H1 (cell line): ENCODE measurements around the gene MRPL9. TPM values are rescaled to one million over a fixed set of nuclear protein-coding genes. Genes with fewer than 3 reads are reported as not detected.

Experiments
- CTCF ChIA-PET: fragments of 300-600 bp; sonication (Branson Sonifier 250); formaldehyde crosslinking; loops from one replicate; lab custom pipeline; 2021; ENCODE audit not compliant: partially characterized antibody; lab: Charles Lee
- POLR2A ChIA-PET: fragments of 300-600 bp; sonication (Branson Sonifier 250); formaldehyde crosslinking; loops from one replicate; lab custom pipeline; 2021; ENCODE audit warnings: inconsistent platforms; ENCODE audit not compliant: partially characterized antibody; lab: Charles Lee
- DNase-seq, 2 experiments: peaks; one replicate each; pipeline versions ENCODE4 v3.0.0 to v3.0.0-alpha.2; 2010 to 2022; ENCODE audit warnings: low spot score in 2 of 2, low read depth in 1 of 2, mixed read lengths in 1 of 2
- FAIRE-seq: peaks from 2 replicates; lab custom pipeline; 2011; peaks lifted over from hg19 to GRCh38; lab: Jason Lieb, UNC
- H2AFZ ChIP-seq: 2 replicates; pipeline ENCODE4 v1.8.1; 2012; ENCODE audit warnings: low read length, inconsistent platforms
- H2AK5ac ChIP-seq: 2 replicates; pipeline ENCODE4 v1.6.1; 2013; ENCODE audit warnings: low read depth, low read length
- H2BK120ac ChIP-seq: replicated peaks from 2 replicates; pipeline ENCODE3; 2013; ENCODE audit warnings: low read depth, low read length, inconsistent platforms
- H2BK12ac ChIP-seq: 2 replicates; pipeline ENCODE4 v1.6.1; 2013; ENCODE audit warnings: low read depth, low read length
- H2BK15ac ChIP-seq: 2 replicates; pipeline ENCODE4 v1.6.1; 2013; ENCODE audit warnings: low read length
- H2BK20ac ChIP-seq: 2 replicates; pipeline ENCODE4 v1.6.1; 2013; ENCODE audit warnings: low read length
- H2BK5ac ChIP-seq: 2 replicates; pipeline ENCODE4 v1.6.1; 2013; ENCODE audit warnings: low read depth, low read length
- H3K14ac ChIP-seq: 2 replicates; pipeline ENCODE4 v1.6.1; 2013; ENCODE audit warnings: inconsistent platforms; ENCODE audit not compliant: insufficient read length
- H3K18ac ChIP-seq: 2 replicates; pipeline ENCODE4 v1.6.1; 2013; ENCODE audit warnings: low read length; ENCODE audit errors: extremely low read depth
- H3K23ac ChIP-seq: 2 replicates; pipeline ENCODE4 v1.6.1; 2013; ENCODE audit warnings: inconsistent platforms; ENCODE audit not compliant: insufficient read length
- H3K23me2 ChIP-seq: 2 replicates; pipeline ENCODE4 v1.6.1; 2013; ENCODE audit warnings: low read depth, low read length
- H3K27ac ChIP-seq: 2 replicates; pipeline ENCODE4 v1.6.1; 2011; ENCODE audit warnings: low read depth, low read length, inconsistent platforms
- H3K27me3 ChIP-seq, 4 experiments: replicated peaks in 1 of 4; 1 replicate in 1 of 4; 2 replicates in 3 of 4; pipeline versions ENCODE4 v1.6.1 to v1.8.1; 2011 to 2013; ENCODE audit warnings: low read length in 3 of 4, mild to moderate bottlenecking in 3 of 4, inconsistent platforms in 2 of 4, mixed read lengths in 2 of 4, moderate library complexity in 1 of 4; ENCODE audit not compliant: control insufficient read depth in 3 of 4, insufficient read depth in 3 of 4; ENCODE audit errors: extremely low read depth in 1 of 4
- H3K36me3 ChIP-seq, 4 experiments: 2 replicates each; pipeline versions ENCODE4 v1.6.1 to v1.8.1; 2011 to 2013; ENCODE audit warnings: mild to moderate bottlenecking in 4 of 4, low read length in 3 of 4, moderate library complexity in 2 of 4, control low read depth in 1 of 4, inconsistent platforms in 1 of 4; ENCODE audit not compliant: insufficient read depth in 4 of 4, control insufficient read depth in 2 of 4
- H3K4ac ChIP-seq: replicated peaks from 2 replicates; pipeline ENCODE3; 2013; ENCODE audit warnings: low read length, low read depth, mixed read lengths, inconsistent platforms; ENCODE audit not compliant: insufficient read length
- H3K4me1 ChIP-seq, 4 experiments: replicated peaks in 1 of 4; 1 replicate in 1 of 4; 2 replicates in 3 of 4; pipeline versions ENCODE4 v1.6.1 to v1.8.1; 2011 to 2013; ENCODE audit warnings: low read length in 3 of 4, inconsistent platforms in 2 of 4, mixed read lengths in 1 of 4; ENCODE audit not compliant: insufficient read depth in 4 of 4, control insufficient read depth in 3 of 4
- H3K4me2 ChIP-seq, 2 experiments: 2 replicates each; pipeline versions ENCODE4 v1.6.1 to v1.8.1; 2011 to 2013; ENCODE audit warnings: low read depth in 2 of 2, low read length in 2 of 2, control low read depth in 1 of 2, inconsistent platforms in 1 of 2, mild to moderate bottlenecking in 1 of 2; ENCODE audit not compliant: insufficient read depth in 1 of 2
- H3K4me3 ChIP-seq, 4 experiments: fragments of 200-600, 300-600 bp in 1 of 4; sonication (generic), shearing (Covaris generic), sonication (Bioruptor Twin) in 1 of 4; 2 replicates each; pipeline versions ENCODE4 v1.5.1 to v1.8.1; 2011 to 2016; ENCODE audit warnings: low read length in 4 of 4, low read depth in 3 of 4, control low read depth in 2 of 4, inconsistent platforms in 2 of 4, mild to moderate bottlenecking in 2 of 4, mixed read lengths in 1 of 4, moderate library complexity in 1 of 4; ENCODE audit not compliant: insufficient read depth in 2 of 4; ENCODE audit errors: extremely low read depth in 1 of 4
- H3K56ac ChIP-seq: replicated peaks from 2 replicates; pipeline ENCODE3; 2013; ENCODE audit warnings: low read depth, mild to moderate bottlenecking, mixed read lengths, low read length, inconsistent platforms; ENCODE audit not compliant: insufficient read length
- H3K79me1 ChIP-seq: 2 replicates; pipeline ENCODE4 v1.6.1; 2013; ENCODE audit warnings: low read depth, low read length, control low read depth
- H3K79me2 ChIP-seq, 2 experiments: 2 replicates each; pipeline versions ENCODE4 v1.6.1 to v1.8.1; 2012 to 2013; ENCODE audit warnings: low read length in 2 of 2, mild to moderate bottlenecking in 2 of 2, inconsistent platforms in 1 of 2; ENCODE audit not compliant: insufficient read depth in 2 of 2, control insufficient read depth in 1 of 2
- H3K9ac ChIP-seq, 4 experiments: replicated peaks in 1 of 4; 1 replicate in 1 of 4; 2 replicates in 3 of 4; pipeline versions ENCODE4 v1.6.1 to v1.8.1; 2011 to 2013; ENCODE audit warnings: low read depth in 3 of 4, low read length in 3 of 4, control low read depth in 2 of 4, mild to moderate bottlenecking in 2 of 4, moderate library complexity in 2 of 4, inconsistent platforms in 1 of 4; ENCODE audit errors: extremely low read depth in 1 of 4
- H3K9me3 ChIP-seq, 2 experiments: 2 replicates each; pipeline versions ENCODE4 v1.6.1 to v1.8.1; 2012 to 2013; ENCODE audit warnings: mild to moderate bottlenecking in 2 of 2, moderate library complexity in 2 of 2, control low read depth in 1 of 2, inconsistent platforms in 1 of 2, low read depth in 1 of 2, low read length in 1 of 2, mixed read lengths in 1 of 2; ENCODE audit not compliant: insufficient read depth in 2 of 2
- H4K20me1 ChIP-seq, 2 experiments: replicated peaks in 1 of 2; 2 replicates each; pipeline versions ENCODE3 to v1.8.1; 2011 to 2013; ENCODE audit warnings: inconsistent platforms in 2 of 2, low read length in 2 of 2, mild to moderate bottlenecking in 1 of 2; ENCODE audit not compliant: insufficient read depth in 2 of 2, control insufficient read depth in 1 of 2
- H4K5ac ChIP-seq: 2 replicates; pipeline ENCODE4 v1.6.1; 2013; ENCODE audit warnings: low read length, low read depth, mixed read lengths, inconsistent platforms; ENCODE audit not compliant: insufficient read length
- H4K8ac ChIP-seq: 2 replicates; pipeline ENCODE4 v1.8.0; 2013; ENCODE audit warnings: mild to moderate bottlenecking, moderate library complexity, low read length, inconsistent platforms; ENCODE audit not compliant: insufficient read depth; ENCODE audit errors: extremely low read depth
- H4K91ac ChIP-seq: replicated peaks from 2 replicates; pipeline ENCODE3; 2013; ENCODE audit warnings: low read length, mixed read lengths, inconsistent platforms; ENCODE audit not compliant: insufficient read length
- CBX8 ChIP-seq: fragments of 300-800, 300-1000 bp; sonication (generic); IDR thresholded peaks from 2 replicates; pipeline ENCODE4 v1.7.1; 2016; ENCODE audit warnings: low read depth, low read length, borderline replicate concordance
- CEBPB ChIP-seq: IDR thresholded peaks from 2 replicates; pipeline ENCODE4 v1.6.1; 2012; ENCODE audit warnings: low read depth, low read length
- CHD1 ChIP-seq: IDR thresholded peaks from 2 replicates; pipeline ENCODE4 v1.6.1; 2012; ENCODE audit warnings: low read depth, low read length, improper control_type of control experiment
- CREB1 ChIP-seq: IDR thresholded peaks from 2 replicates; pipeline ENCODE4 v1.6.1; 2012; ENCODE audit warnings: inconsistent platforms
- CTCF ChIP-seq, 3 experiments: IDR thresholded peaks; 1 replicate in 2 of 3; 2 replicates in 1 of 3; pipeline versions ENCODE4 v1.5.1 to v1.6.1; 2011; ENCODE audit warnings: low read length in 3 of 3, mild to moderate bottlenecking in 3 of 3, inconsistent platforms in 2 of 3, low read depth in 1 of 3, moderate library complexity in 1 of 3; ENCODE audit not compliant: insufficient read depth in 1 of 3; ENCODE audit errors: control extremely low read depth in 1 of 3
- HDAC6 ChIP-seq: IDR thresholded peaks from one replicate; pipeline ENCODE4 v1.7.1; 2012; ENCODE audit warnings: low read depth, mild to moderate bottlenecking, inconsistent platforms, low read length, moderate library complexity
- JUN ChIP-seq: IDR thresholded peaks from 2 replicates; pipeline ENCODE4 v1.6.1; 2011; ENCODE audit warnings: low read depth, mild to moderate bottlenecking, improper control_type of control experiment, low read length
- JUND ChIP-seq: IDR thresholded peaks from 2 replicates; pipeline ENCODE4 v1.6.1; 2011; ENCODE audit warnings: mild to moderate bottlenecking, improper control_type of control experiment, low read length
- MAFK ChIP-seq: IDR thresholded peaks from 2 replicates; pipeline ENCODE4 v1.6.1; 2012; ENCODE audit warnings: low read depth, mild to moderate bottlenecking, improper control_type of control experiment, low read length
- RXRA ChIP-seq: IDR thresholded peaks from 2 replicates; pipeline ENCODE4 v1.6.1; 2011; ENCODE audit warnings: low read depth, mild to moderate bottlenecking, low read length, moderate library complexity; ENCODE audit not compliant: insufficient read depth
- SIRT6 ChIP-seq: IDR thresholded peaks from one replicate; pipeline ENCODE4 v1.7.1; 2012; ENCODE audit warnings: low read length, inconsistent platforms
- SIX5 ChIP-seq: IDR thresholded peaks from 2 replicates; pipeline ENCODE4 v1.6.1; 2011; ENCODE audit warnings: mild to moderate bottlenecking, low read depth, low read length
- TAF1 ChIP-seq: IDR thresholded peaks from 2 replicates; pipeline ENCODE4 v1.6.1; 2011; ENCODE audit warnings: mild to moderate bottlenecking, low read depth, low read length
- TEAD4 ChIP-seq: IDR thresholded peaks from 2 replicates; pipeline ENCODE4 v1.6.1; 2012; ENCODE audit warnings: low read depth, low read length, inconsistent platforms, mixed read lengths
- WGBS, 2 experiments: shearing (Covaris generic) in 1 of 2; methylation state at CpG; one replicate each; pipeline versions ENCODE4 v1.1.6 to v1.1.7; 2013 to 2015; ENCODE audit warnings: low lambda C conversion rate in 2 of 2, mixed read lengths in 2 of 2, inconsistent platforms in 1 of 2, low coverage in 1 of 2, missing lambda C conversion rate in 1 of 2; ENCODE audit not compliant: insufficient replicate concordance in 2 of 2, insufficient coverage in 1 of 2, insufficient read length in 1 of 2; ENCODE audit errors: extremely low coverage in 1 of 2, missing lambda C conversion rate in 1 of 2; 5-methylcytosine and 5-hydroxymethylcytosine counted together
- polyA plus RNA-seq, 7 experiments: library from polyadenylated mRNA; depleted of rRNA in 3 of 7; stranded (reverse) in 5 of 7; unstranded in 2 of 7; fragments of >200 nt in 5 of 7; fragments of 200-250 nt in 2 of 7; gene quantifications; 1 replicate in 5 of 7; 2 replicates in 1 of 7; 4 replicates in 1 of 7; pipeline versions ENCODE4 v1.2.1 to v1.2.3, GENCODE V29; 2011 to 2013; ENCODE audit warnings: missing spikeins in 2 of 7, mixed read lengths in 2 of 7
- total RNA-seq: library from RNA; stranded (reverse); fragmentation: NEBNext Ultra II Directional; extraction: Animal tissue kit (Norgen Biotek cat#: 25700); gene quantifications from 2 replicates; pipeline ENCODE4 v1.2.1, GENCODE V29; 2021

The MRPL9 gene
- total and polyA plus RNA-seq, 2 of the 8 experiments (the other 6 are each of a cell fraction or from before 2014, with no cell fraction given), result 74.9 to 113 TPM

- Histone ChIP-seq H4K5ac (no peak overlapping the region), H3K4ac (no peak overlapping the region), H4K20me1 (no peaks in the 10 kb centered on the region), H3K14ac (no peak overlapping the region), H3K36me3 (peaks cover 0 to 33% (median 9%) of the 10 kb centered on the region in 4 experiments; a peak in 5 of 8 replicates), H3K4me1 (no peaks in the 10 kb centered on the region), H2BK5ac (no peak overlapping the region), H3K18ac (no peak overlapping the region), H3K79me1 (no peaks in the 10 kb centered on the region), H2BK120ac (no peak overlapping the region), H2BK15ac (no peak overlapping the region), H3K23ac (no peak overlapping the region), H2BK12ac (no peak overlapping the region), H4K8ac (no peak overlapping the region), H3K9ac (no peak overlapping the region), H2AFZ (no peak overlapping the region), H3K27ac (no peak overlapping the region), H2BK20ac (no peak overlapping the region), H3K27me3 (no peaks in the 10 kb centered on the region), H3K4me2 (no peak overlapping the region), H3K79me2 (no peaks in the 10 kb centered on the region), H3K4me3 (no peak overlapping the region), H3K23me2 (no peaks in the 10 kb centered on the region), H4K91ac (no peak overlapping the region), H3K56ac (no peak overlapping the region), H2AK5ac (no peak overlapping the region), H3K9me3 (no peaks in the 10 kb centered on the region)
- WGBS, 2 experiments, result 93% methylated on average over 4 of the region's 4 CpGs; no CpG with 5 or more reads in 1 of the 2 experiments
- DNase-seq, result no peak
- FAIRE-seq, result no peak
- ChIA-PET POLR2A (interaction anchor here (1.0 kb wide), 1 partner anchor 18 kb away, joined by 3 read pairs; no protein-coding TSS in a partner anchor), CTCF (interaction anchor here (1.2 to 1.3 kb wide), 2 partner anchors 10 to 51 kb away, joined by 3 to 6 read pairs; partner anchors contain the start of gene TDRKH)
- TF ChIP-seq SIRT6, result no peak
- no peak for TF ChIP-seq CEBPB
- no peak for TF ChIP-seq TAF1
- no peak for TF ChIP-seq HDAC6
- no peak for TF ChIP-seq JUND
- no peak for TF ChIP-seq TEAD4
- TF ChIP-seq SIX5, result no peak
- no peak for TF ChIP-seq CBX8
- TF ChIP-seq JUN, result no peak
- no peak for TF ChIP-seq CREB1
- no peak for TF ChIP-seq MAFK
- TF ChIP-seq CTCF (IDR thresholded peaks at IDR 0.05; ENCODE audit: control extremely low read depth in 1 of 3, insufficient read depth in 1 of 3, low read depth in 1 of 3, low read length in 3 of 3), result no peak
- no peak for TF ChIP-seq CHD1
- TF ChIP-seq RXRA, result no peak
Measured at GRCh38 chr1:151779852-151780251, 16.6 kb upstream of the MRPL9 start.
